Omental fat pad (tissue), 4 donors: ENCODE measurements around the gene TDRD7. TPM values are rescaled to one million over a fixed set of nuclear protein-coding genes. Genes with fewer than 3 reads are reported as not detected.

ENCODE experiments used
- ATAC-seq: fragments of 150-250 bp; one replicate; pipeline ENCODE4 v1.9.1; 2016; ENCODE audit warnings: mild to moderate bottlenecking, moderate library complexity; ENCODE audit not compliant: low FRiP score
- DNase-seq: peaks from one replicate; pipeline ENCODE4 v3.0.0-alpha.2; 2019; ENCODE audit warnings: low spot score
- CTCF ChIP-seq, 3 donors: fragments of 450-650 bp; IDR thresholded peaks; one replicate each; pipeline ENCODE4 v1.5.1; 2016 to 2017; ENCODE audit warnings: antibody characterized with exemption in 3 of 3, mild to moderate bottlenecking in 3 of 3, moderate library complexity in 2 of 3
- total RNA-seq, 4 donors: library from RNA; depleted of rRNA; stranded (reverse); fragments of >200 nt; gene quantifications; one replicate each; pipeline ENCODE4 v1.1.0, GENCODE V29; 2016

TDRD7 gene
- total RNA-seq, 4 donors from 2014 or later, result 8.0 to 18.1 (median 11.1) TPM

- DNase-seq, result no peak
- no peak for ATAC-seq
- no peak for TF ChIP-seq CTCF (IDR thresholded peaks at IDR 0.05)
Observed at GRCh38 chr9:97396256-97396655, 15.6 kb upstream of the TDRD7 start.

- ATAC-seq (no peak), DNase-seq (no peak)
- TF ChIP-seq CTCF (IDR thresholded peaks at IDR 0.05), result no peak
Observed at GRCh38 chr9:97397220-97397619, 14.7 kb upstream of the TDRD7 start.

- ATAC-seq (peak; percentile 87), DNase-seq (peak; percentile 52)
- peak in 2 of 3 donors; percentile 57 to 65 for TF ChIP-seq CTCF (IDR thresholded peaks at IDR 0.05)
Observed at GRCh38 chr9:97398999-97399758, 12.7 kb upstream of the TDRD7 start.

GRCh38 chr9:97403746-97404316 is 8.1 kb upstream of the TDRD7 start:
- ATAC-seq (no peak), DNase-seq (no peak)
- TF ChIP-seq CTCF (IDR thresholded peaks at IDR 0.05), result no peak

GRCh38 chr9:97405551-97405950 is 6.3 kb upstream of the TDRD7 start:
- ATAC-seq (no peak), DNase-seq (no peak)
- no peak for TF ChIP-seq CTCF (IDR thresholded peaks at IDR 0.05)

- no peak for DNase-seq
- ATAC-seq, result no peak
- no peak for TF ChIP-seq CTCF (IDR thresholded peaks at IDR 0.05)
Observed at GRCh38 chr9:97406620-97407177, 5.2 kb upstream of the TDRD7 start.
